GM23338 (cell line): ENCODE data around the gene SNU13. TPM values are rescaled to one million over a fixed set of nuclear protein-coding genes. Genes with fewer than 3 reads are reported as not detected.
"Not testable (repeated sequence)": the region's sequence is repeated elsewhere in the genome, so short reads cannot be mapped to it uniquely, and the experiment has no call there.

Experiments
- ATAC-seq: fragments of 200-7000 bp; cut with Tn5 transposase; 3 replicates; pipeline ENCODE4 v1.9.1; 2020
- DNase-seq: peaks from one replicate; pipeline ENCODE4 v3.0.0-alpha.2; 2015; ENCODE audit warnings: low spot score
- H2AFZ ChIP-seq: fragments of 200-600 bp; sonication (generic); 2 replicates; pipeline ENCODE4 v1.8.0; 2016; ENCODE audit warnings: antibody characterized with exemption, mild to moderate bottlenecking, moderate library complexity
- H3F3A ChIP-seq: fragments of 200-600 bp; sonication (generic); replicated peaks from 2 replicates; pipeline ENCODE4 v1.8.0; 2017; ENCODE audit warnings: antibody characterized with exemption, mixed run types, low read depth
- H3K27ac ChIP-seq: fragments of 200-600 bp; sonication (generic); 2 replicates; pipeline ENCODE4 v1.6.1; 2016; ENCODE audit warnings: low read depth
- H3K27me3 ChIP-seq: fragments of 200-600 bp; sonication (generic); 2 replicates; pipeline ENCODE4 v1.8.0; 2016; ENCODE audit warnings: mild to moderate bottlenecking, mixed run types, moderate library complexity; ENCODE audit not compliant: insufficient read depth
- H3K36me3 ChIP-seq: fragments of 200-600 bp; sonication (generic); 2 replicates; pipeline ENCODE4 v1.8.0; 2016; ENCODE audit warnings: mild to moderate bottlenecking; ENCODE audit not compliant: insufficient read depth
- H3K4me1 ChIP-seq: fragments of 200-600 bp; sonication (generic); 2 replicates; pipeline ENCODE4 v1.8.0; 2016; ENCODE audit warnings: mild to moderate bottlenecking, moderate library complexity; ENCODE audit not compliant: insufficient read depth
- H3K4me2 ChIP-seq: fragments of 200-600 bp; sonication (generic); 2 replicates; pipeline ENCODE4 v1.7.1; 2017; ENCODE audit warnings: mixed run types
- H3K4me3 ChIP-seq: fragments of 200-600 bp; sonication (generic); 2 replicates; pipeline ENCODE4 v1.6.1; 2016; ENCODE audit warnings: mixed run types
- H3K79me2 ChIP-seq: fragments of 200-600 bp; sonication (generic); replicated peaks from 2 replicates; pipeline ENCODE4 v1.8.0; 2017; ENCODE audit warnings: mild to moderate bottlenecking; ENCODE audit not compliant: insufficient read depth
- H3K9me2 ChIP-seq: fragments of 200-600 bp; sonication (generic); 2 replicates; pipeline ENCODE4 v1.8.0; 2017; ENCODE audit not compliant: insufficient read depth
- H4K20me1 ChIP-seq: fragments of 200-600 bp; sonication (generic); replicated peaks from 2 replicates; pipeline ENCODE4 v1.8.0; 2017; ENCODE audit warnings: mild to moderate bottlenecking; ENCODE audit not compliant: insufficient read depth
- H3K27ac Mint-ChIP-seq: 2 replicates; pipeline ENCODE4 v1.8.0; 2020; ENCODE audit warnings: inconsistent platforms, mild to moderate bottlenecking, moderate library complexity, mixed read lengths
- H3K27me3 Mint-ChIP-seq: 3 replicates; pipeline ENCODE4 v1.8.0; 2022; ENCODE audit warnings: low read depth, mild to moderate bottlenecking, moderate library complexity, mixed read lengths, inconsistent platforms; ENCODE audit not compliant: insufficient read depth, poor library complexity
- H3K36me3 Mint-ChIP-seq: 3 replicates; pipeline ENCODE4 v1.8.0; 2021; ENCODE audit warnings: low read depth, mild to moderate bottlenecking, inconsistent platforms, moderate library complexity, mixed read lengths
- H3K4me1 Mint-ChIP-seq: 3 replicates; pipeline ENCODE4 v1.8.0; 2020; ENCODE audit warnings: mild to moderate bottlenecking, inconsistent platforms, mixed read lengths
- H3K4me3 Mint-ChIP-seq: 3 replicates; pipeline ENCODE4 v1.8.0; 2021; ENCODE audit warnings: moderate library complexity, mild to moderate bottlenecking, inconsistent platforms, mixed read lengths
- H3K9me3 Mint-ChIP-seq: 3 replicates; pipeline ENCODE4 v1.8.0; 2020; ENCODE audit warnings: moderate library complexity, mild to moderate bottlenecking, inconsistent platforms, mixed read lengths
- CREB1 ChIP-seq: fragments of 250-450 bp; sonication (Bioruptor Pico); IDR thresholded peaks from 2 replicates; pipeline ENCODE4 v1.5.0; 2020; ENCODE audit warnings: low read depth, mild to moderate bottlenecking, moderate library complexity
- EZH2phosphoT487 ChIP-seq: fragments of 200-600 bp; sonication (generic); IDR thresholded peaks from one replicate; pipeline ENCODE4 v1.8.1; 2018; ENCODE audit warnings: antibody characterized with exemption; ENCODE audit not compliant: unreplicated experiment
- JUNB ChIP-seq: IDR thresholded peaks from one replicate; pipeline ENCODE4 v1.6.1; 2016; ENCODE audit warnings: antibody characterized with exemption; ENCODE audit not compliant: unreplicated experiment
- POLR2AphosphoS5 ChIP-seq: IDR thresholded peaks from 2 replicates; pipeline ENCODE4 v1.6.1; 2016; ENCODE audit warnings: antibody characterized with exemption, low read depth
- STAT1 ChIP-seq: IDR thresholded peaks from one replicate; pipeline ENCODE4 v1.6.1; 2016; ENCODE audit warnings: antibody characterized with exemption; ENCODE audit not compliant: unreplicated experiment
- ZNF114 ChIP-seq: fragments of 250-450 bp; sonication (Bioruptor Pico); IDR thresholded peaks from 2 replicates; pipeline ENCODE4 v1.5.0; 2020; ENCODE audit warnings: mild to moderate bottlenecking, moderate library complexity
- polyA plus RNA-seq: library from polyadenylated mRNA; unstranded; fragments of >200 nt; fragmentation: Nextera tagmentation; extraction: Ambion mirVana; gene quantifications from 2 replicates; pipeline ENCODE4 v1.2.1, GENCODE V29; 2016
- total RNA-seq: library from RNA; depleted of rRNA; stranded (reverse); fragments of >200 nt; shearing (Covaris generic); gene quantifications from 2 replicates; pipeline ENCODE4 v1.2.3, GENCODE V29; 2014
- TF ChIP-seq, protein P1 (sequence below): IDR thresholded peaks from 2 replicates; pipeline ENCODE4 v1.6.1; 2016; ENCODE audit warnings: antibody characterized with exemption

SNU13 gene
- total and polyA plus RNA-seq, 2 experiments from 2014 or later, result 163 to 464 TPM

DNA sequence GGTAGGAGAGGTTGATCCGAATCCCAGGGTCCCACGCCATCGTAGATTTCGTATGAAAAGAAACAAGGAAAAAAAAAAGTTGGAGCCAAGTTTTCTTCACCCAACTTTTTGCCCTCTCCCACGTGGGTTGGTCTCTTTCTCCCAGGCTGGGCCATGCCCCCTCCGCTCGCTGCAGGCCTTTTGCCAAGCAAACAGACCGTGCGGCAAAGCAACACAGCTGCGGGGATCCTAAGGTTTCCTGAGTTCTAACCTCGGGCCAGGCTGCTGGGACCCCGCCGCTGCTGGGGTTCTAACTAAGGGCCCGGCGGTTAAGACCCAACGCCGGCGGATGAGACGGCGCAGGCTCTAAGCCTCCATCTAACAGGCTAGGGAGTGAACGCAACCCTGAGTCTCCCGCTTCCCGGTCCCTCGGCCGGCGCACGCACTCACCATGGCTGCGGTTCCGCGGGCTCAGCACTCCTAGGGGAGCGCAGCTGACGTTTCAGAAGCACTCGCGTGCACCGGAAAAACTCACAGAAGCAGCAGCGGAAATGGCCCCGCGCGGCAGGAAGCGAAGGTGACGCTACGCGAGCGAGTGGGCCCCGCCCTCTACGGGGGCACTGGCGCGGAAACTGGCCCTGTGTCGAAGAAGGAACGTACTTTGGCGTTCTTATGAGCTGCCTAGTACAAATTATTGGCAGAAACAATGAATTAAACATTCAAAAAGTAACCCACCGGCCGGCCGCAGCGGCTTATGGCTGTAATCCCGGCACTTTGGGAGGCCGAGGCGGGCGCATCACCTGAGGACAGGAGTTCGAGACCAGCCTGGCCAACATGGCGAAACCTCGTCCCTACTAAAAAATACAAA, at the start of gene SNU13 (continued):
- TF ChIP-seq CREB1 (CRISPR knock-in tag), result peak; percentile 71

DNA sequence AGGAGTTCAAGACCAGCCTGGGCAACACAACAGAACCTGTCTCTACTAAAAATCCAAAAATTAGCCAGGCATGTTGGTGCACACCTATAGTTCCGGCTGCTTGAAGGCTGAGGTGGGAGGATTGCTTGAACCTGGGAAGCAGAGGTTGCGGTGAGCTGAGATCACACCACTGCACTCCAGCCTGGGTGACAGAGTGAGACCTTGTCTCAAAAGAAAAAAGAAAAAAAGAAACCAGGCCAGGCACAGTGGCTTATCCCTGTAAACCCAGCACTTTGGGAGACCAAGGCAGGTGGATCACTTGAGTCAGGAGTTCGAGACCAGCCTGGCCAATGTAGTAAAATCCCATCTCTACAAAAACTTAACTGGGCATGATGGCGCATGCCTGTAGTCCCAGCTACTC, 44.6 kb upstream of the SNU13 start:
- H3K27me3 ChIP-seq, H4K20me1 ChIP-seq, H3K79me2 ChIP-seq, H3K36me3 Mint-ChIP-seq, H3K4me3 ChIP-seq, H3K4me2 ChIP-seq, H3K9me3 Mint-ChIP-seq, H3K9me2 ChIP-seq, H3K4me3 Mint-ChIP-seq, H3K27me3 Mint-ChIP-seq, H3K27ac ChIP-seq, H3K4me1 Mint-ChIP-seq, ATAC-seq, H3K36me3 ChIP-seq, H2AFZ ChIP-seq, H3K4me1 ChIP-seq, H3K27ac Mint-ChIP-seq, H3F3A ChIP-seq, DNase-seq: not testable (repeated sequence)

DNA sequence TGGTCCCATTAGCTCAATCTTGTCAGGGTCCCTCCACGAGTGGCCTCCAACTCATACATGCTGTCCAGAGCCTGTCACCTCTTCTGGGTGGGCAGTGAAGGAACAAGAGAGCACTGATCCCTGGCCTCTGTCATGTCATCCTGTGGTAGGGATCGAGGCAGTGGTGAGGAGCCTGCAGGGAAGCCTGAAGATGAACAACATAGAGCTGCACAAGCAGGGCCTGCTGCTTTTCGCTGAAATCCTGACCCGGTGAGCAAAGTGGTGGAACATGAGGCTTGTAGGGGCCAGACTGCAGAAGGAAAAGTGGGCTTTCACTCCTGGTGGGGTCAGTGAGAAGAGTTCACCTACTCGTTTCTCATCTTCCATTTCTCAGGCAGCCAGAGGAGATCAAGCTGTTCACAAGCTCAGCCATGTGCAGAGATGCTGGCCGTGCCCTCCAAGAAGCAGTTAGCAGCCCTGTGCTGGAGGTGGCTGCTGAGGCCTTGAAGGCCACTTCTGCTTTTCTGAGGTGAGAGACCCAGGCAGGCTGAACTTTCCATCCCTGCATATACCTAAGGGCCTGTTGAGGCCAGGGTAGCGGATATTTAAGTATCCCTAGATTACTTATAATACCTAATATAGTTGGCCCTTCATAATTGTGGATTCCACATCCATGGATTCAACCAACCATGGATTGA, 43.6 kb upstream of the SNU13 start:
- Histone ChIP-seq H3K4me1 (no peaks in the 10 kb centered on the region), H3K4me2 (no peak overlapping the region), H3K79me2 (no peaks in the 10 kb centered on the region), H3K27ac (no peak overlapping the region), H3K9me2 (no peaks in the 10 kb centered on the region), H4K20me1 (no peaks in the 10 kb centered on the region), H3K4me3 (no peak overlapping the region), H3K27me3 (no peaks in the 10 kb centered on the region), H3K36me3 (no peaks in the 10 kb centered on the region), H2AFZ (no peak overlapping the region), H3F3A (no peaks in the 10 kb centered on the region)
- no peaks in the 10 kb centered on the region for H3K9me3 Mint-ChIP-seq
- no peak overlapping the region for H3K27ac Mint-ChIP-seq
- no peak for DNase-seq
- TF ChIP-seq CREB1 (CRISPR knock-in tag) (no peak), ZNF114 (CRISPR knock-in tag) (no peak), EZH2phosphoT487 (no peak), POLR2AphosphoS5 (no peak), JUNB (no peak), STAT1 (no peak)
- TF ChIP-seq, protein P1, sequence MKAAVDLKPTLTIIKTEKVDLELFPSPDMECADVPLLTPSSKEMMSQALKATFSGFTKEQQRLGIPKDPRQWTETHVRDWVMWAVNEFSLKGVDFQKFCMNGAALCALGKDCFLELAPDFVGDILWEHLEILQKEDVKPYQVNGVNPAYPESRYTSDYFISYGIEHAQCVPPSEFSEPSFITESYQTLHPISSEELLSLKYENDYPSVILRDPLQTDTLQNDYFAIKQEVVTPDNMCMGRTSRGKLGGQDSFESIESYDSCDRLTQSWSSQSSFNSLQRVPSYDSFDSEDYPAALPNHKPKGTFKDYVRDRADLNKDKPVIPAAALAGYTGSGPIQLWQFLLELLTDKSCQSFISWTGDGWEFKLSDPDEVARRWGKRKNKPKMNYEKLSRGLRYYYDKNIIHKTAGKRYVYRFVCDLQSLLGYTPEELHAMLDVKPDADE, result no peak
- H3K27me3 Mint-ChIP-seq, result peaks cover 4% of the 10 kb centered on the region
- no peaks in the 10 kb centered on the region for H3K36me3 Mint-ChIP-seq
- no peaks in the 10 kb centered on the region for H3K4me1 Mint-ChIP-seq
- H3K4me3 Mint-ChIP-seq, result no peak overlapping the region
- no peak for ATAC-seq
